Brain microvascular endothelial cell (primary cell): ENCODE measurements around the gene NFKB2.

Source experiments
- DNase-seq: peaks from one replicate; pipeline ENCODE4 v3.0.0-alpha.2; 2020
- H3K27ac ChIP-seq: fragments of 250-450 bp; sonication (Bioruptor Pico); 2 replicates; pipeline ENCODE4 v1.5.1; 2020; ENCODE audit warnings: mild to moderate bottlenecking, moderate library complexity
- H3K27me3 ChIP-seq: fragments of 250-450 bp; sonication (Bioruptor Pico); replicated peaks from 2 replicates; pipeline ENCODE4 v1.5.1; 2020; ENCODE audit warnings: mild to moderate bottlenecking
- H3K36me3 ChIP-seq: fragments of 250-450 bp; sonication (Bioruptor Pico); replicated peaks from 2 replicates; pipeline ENCODE4 v1.5.1; 2020; ENCODE audit warnings: mild to moderate bottlenecking
- H3K4me3 ChIP-seq: 2 replicates; pipeline ENCODE4 v1.5.1; 2011; ENCODE audit warnings: low read depth, mild to moderate bottlenecking, control low read depth, low read length, moderate library complexity
- in situ Hi-C: cut with HindIII; loops from 2 replicates; pipeline ENCODE4 v1.10.0; 2017; ENCODE audit warnings: low sequenced_read_pairs, low pct_ligation_motif_present
- TF ChIP-seq, protein P1 (sequence below): IDR thresholded peaks from 2 replicates; pipeline ENCODE4 v1.5.1; 2011; ENCODE audit warnings: low read depth, mild to moderate bottlenecking, moderate library complexity, low read length, control low read depth, inconsistent platforms; ENCODE audit errors: missing control alignments

Gene NFKB2

DNA sequence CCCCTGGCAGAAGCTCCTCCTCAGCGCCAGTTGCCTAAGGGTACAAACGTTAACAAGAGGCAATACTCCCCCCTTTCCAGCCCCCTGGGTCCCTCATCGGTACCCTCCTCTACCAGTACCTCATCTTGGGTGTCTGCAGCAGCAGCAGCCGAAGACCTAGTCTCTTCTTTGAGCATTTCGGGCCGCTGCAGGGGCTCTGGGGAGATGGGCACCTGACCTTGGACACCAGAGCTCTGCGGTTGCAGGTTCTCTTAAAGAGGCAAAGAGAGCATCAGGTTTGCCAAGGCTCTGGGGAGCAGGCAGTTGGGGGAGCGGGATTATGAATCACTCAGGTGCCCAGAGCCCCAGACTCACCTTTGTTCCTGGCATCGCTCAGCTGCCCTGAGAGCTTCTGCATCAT lies 28.6 kb downstream of the NFKB2 start:
- TF ChIP-seq, protein P1, sequence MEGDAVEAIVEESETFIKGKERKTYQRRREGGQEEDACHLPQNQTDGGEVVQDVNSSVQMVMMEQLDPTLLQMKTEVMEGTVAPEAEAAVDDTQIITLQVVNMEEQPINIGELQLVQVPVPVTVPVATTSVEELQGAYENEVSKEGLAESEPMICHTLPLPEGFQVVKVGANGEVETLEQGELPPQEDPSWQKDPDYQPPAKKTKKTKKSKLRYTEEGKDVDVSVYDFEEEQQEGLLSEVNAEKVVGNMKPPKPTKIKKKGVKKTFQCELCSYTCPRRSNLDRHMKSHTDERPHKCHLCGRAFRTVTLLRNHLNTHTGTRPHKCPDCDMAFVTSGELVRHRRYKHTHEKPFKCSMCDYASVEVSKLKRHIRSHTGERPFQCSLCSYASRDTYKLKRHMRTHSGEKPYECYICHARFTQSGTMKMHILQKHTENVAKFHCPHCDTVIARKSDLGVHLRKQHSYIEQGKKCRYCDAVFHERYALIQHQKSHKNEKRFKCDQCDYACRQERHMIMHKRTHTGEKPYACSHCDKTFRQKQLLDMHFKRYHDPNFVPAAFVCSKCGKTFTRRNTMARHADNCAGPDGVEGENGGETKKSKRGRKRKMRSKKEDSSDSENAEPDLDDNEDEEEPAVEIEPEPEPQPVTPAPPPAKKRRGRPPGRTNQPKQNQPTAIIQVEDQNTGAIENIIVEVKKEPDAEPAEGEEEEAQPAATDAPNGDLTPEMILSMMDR: no peak
- Histone ChIP-seq H3K27ac (no peak overlapping the region), H3K27me3 (peaks cover 1% of the 10 kb centered on the region), H3K4me3 (no peak overlapping the region), H3K36me3 (peaks cover 7% of the 10 kb centered on the region)
- no peak for DNase-seq
- in situ Hi-C loops: no loop called here

DNA sequence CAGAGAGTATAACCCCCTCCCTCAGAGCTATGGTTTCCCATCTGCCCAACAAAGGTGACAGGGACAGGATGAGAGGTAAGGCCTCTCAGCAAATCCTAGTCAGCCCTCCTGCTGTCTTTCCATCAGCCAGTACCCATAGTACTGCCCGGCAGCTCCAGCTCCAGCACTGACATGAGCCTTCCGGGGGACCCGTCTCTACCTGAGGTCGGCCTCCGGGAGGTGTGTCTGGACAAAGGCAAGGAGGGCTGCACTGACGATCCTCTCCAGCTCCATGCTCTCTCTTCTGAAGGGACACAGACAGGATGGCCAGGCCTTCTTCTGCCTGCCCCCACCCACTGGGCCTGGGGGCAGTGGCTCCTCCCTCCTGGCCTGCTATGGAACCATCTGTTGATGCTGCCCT lies 29.4 kb downstream of the NFKB2 start:
- H3K4me3 ChIP-seq: no peak overlapping the region
- no peaks in the 10 kb centered on the region for H3K27me3 ChIP-seq
- DNase-seq: no peak
- H3K27ac ChIP-seq: no peak overlapping the region
- in situ Hi-C loops: no loop called here
- H3K36me3 ChIP-seq: peaks cover 7% of the 10 kb centered on the region
- TF ChIP-seq, protein P1: no peak

DNA sequence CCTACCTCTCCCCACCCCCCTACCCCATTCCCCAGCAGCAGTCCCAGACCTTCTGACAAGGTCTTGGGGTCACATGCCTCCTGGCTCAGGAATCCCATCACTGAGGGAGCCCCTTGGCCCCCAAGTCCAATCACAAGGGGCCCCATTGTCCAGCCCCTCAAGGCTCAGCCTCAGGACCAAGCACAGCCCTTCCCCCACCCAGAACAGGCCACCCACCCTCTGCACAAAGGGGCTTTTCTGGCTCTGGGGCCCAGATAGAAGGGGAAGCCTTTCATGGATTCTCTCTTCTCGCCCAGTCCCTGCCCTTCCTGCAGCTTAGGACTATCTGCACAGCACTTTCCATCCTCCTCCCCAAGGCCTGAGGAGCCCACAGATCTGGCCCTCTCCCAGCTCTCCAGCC lies 29.9 kb downstream of the NFKB2 start:
- no peak overlapping the region for H3K4me3 ChIP-seq
- in situ Hi-C loops: no loop called here
- TF ChIP-seq, protein P1: no peak

DNA sequence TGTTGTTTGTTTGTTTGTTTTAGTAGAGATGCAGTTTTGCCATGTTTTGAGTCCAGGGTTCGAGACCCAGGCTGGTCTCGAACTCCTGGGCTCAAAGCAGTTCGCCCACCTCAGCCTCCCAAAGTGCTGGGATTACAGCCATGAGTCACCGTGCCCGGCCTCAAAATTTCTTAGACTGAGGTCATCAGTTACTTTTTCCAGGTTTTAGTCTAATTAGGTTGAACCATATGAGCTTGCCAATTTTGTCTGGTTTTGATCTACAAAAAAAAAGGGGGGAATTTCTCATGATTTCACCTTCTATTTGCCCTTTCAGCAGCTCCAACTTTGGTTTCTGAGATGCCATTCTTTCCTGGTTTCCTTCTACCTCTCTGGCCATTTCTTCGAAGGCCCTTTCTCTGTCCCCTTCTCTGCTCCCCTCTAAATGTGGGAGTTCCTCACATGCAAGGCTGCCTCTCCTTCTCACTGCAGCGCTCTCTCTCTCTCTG lies 31.3 kb downstream of the NFKB2 start:
- H3K36me3 ChIP-seq: peaks cover 7% of the 10 kb centered on the region
- H3K27me3 ChIP-seq: no peaks in the 10 kb centered on the region
- H3K27ac ChIP-seq: no peak overlapping the region
- TF ChIP-seq, protein P1: no peak
- in situ Hi-C loops: no loop called here
- DNase-seq: no peak
- H3K4me3 ChIP-seq: no peak overlapping the region

More for the DNA sequence above, 29.9 kb downstream of the NFKB2 start:
- H3K27ac ChIP-seq: no peak overlapping the region
- no peaks in the 10 kb centered on the region for H3K27me3 ChIP-seq
- peaks cover 7% of the 10 kb centered on the region for H3K36me3 ChIP-seq
- DNase-seq: no peak

DNA sequence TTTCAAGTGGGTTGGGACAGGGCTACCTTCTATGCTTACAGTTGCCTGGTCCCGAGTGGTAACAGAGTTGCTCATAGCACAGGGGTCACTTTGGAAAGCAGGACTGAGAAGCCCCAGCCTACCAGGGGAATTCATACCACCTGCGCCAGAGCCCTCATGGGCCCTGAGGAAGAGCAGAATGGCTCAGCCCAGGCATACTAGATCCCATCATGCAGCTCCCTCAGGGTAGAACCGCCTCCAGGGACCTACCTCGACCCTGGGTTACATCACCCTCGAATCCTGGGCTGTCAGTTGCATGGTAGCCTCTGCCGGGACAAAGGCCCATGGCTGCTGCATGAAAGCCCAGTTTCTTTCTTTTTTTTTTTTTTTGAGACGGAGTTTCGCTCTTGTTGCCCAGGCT lies 34.0 kb downstream of the NFKB2 start:
- H3K36me3 ChIP-seq: no peaks in the 10 kb centered on the region
- no peaks in the 10 kb centered on the region for H3K27me3 ChIP-seq
- TF ChIP-seq, protein P1: no peak
- DNase-seq: no peak
- no peak overlapping the region for H3K27ac ChIP-seq
- no peak overlapping the region for H3K4me3 ChIP-seq
- in situ Hi-C loops: no loop called here

DNA sequence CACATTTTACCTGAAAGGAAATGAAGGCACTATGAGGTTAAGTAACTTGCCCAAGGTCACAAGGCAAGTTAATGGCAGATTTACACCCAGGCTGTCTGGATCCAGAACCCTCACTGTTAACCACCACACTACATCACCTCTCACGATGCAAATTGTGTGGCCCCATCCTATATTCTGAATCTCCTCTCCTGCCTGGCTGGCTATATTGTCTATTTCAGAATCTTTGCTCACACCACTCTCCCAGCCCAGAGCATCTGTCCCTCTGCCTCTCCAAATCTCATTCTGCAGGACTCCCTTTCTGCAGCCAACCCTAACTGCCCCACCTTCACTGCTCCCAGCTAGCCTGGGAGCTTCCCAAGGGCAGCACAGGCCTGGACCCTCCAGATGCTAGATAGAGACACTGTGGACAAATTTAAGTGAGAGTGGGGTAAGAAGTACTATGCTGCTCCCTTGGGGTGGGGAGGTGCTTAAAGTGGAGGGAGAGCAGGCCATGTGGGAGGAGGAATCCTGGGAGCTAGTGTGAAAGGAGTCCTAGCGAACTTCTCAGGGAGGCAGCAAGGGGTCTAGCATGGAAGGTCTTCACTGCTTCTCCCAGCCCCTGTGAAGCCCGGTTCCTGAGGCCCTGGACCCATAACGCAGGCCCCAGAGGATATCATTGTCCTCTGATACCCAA lies 36.1 kb downstream of the NFKB2 start:
- peak overlapping the region; percentile 91 for H3K4me3 ChIP-seq
- in situ Hi-C loops: no loop called here
- TF ChIP-seq, protein P1: peak; percentile 11
- peak overlapping the region; percentile 52 for H3K27ac ChIP-seq
- DNase-seq: no peak
- H3K36me3 ChIP-seq: no peaks in the 10 kb centered on the region
- H3K27me3 ChIP-seq: no peaks in the 10 kb centered on the region
